ENCODE measurements around the gene TBRG4. TPM values are rescaled to one million over a fixed set of nuclear protein-coding genes. Genes with fewer than 3 reads are reported as not detected.

TBRG4 gene
- polyA plus RNA-seq, 3 donors, result 32.7 to 42.2 (median 38.4) TPM

DNA sequence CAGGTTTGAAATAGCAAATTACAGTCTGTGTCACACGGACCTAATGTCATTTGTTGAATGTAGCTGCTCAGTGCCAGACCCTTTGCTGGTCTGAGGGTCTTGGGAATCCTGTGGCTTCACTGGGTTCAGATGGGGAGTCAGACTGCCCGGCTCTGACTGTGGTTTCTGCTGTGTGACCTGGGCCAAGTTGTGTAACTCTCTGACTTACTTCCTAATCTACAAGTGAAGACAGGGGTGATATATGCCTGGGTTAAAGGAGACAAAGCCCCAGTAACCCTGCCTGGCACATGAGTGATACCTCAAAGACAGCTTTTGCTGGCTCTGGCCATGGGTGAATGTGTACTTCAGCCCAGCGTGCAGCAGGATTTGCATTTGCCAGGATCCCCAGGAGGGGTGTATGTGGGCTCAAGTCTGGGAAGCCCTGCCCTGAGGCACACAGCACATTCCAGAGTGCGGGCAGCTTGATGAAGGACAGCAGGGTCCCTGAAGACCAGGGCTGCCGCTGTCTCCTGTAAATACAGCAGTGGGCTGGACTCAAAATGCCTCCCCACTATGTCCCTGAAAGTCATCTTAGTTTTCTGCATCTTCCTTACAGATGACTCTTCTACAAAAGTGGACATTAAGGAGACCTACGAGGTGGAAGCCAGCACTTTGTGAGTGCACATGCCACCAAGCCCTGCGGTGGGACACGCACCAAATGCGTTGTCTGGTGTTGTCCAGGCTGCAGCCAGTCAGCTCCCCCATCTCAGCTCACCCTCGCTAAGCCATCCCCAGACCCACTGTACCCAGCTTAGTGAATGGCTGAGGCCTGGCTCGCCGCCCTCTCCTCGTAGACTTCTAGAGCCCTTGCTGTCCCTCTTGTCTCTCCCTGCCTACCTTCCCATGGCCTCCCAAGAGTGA is 39.1 kb downstream of the TBRG4 start:
- peak overlapping the region; percentile 4 to 94 (median 79) for H3K27ac Mint-ChIP-seq

GRCh38 chr7:45071528-45071927 is 40.0 kb downstream of the TBRG4 start:
- H3K9me3 ChIP-seq (replicated peaks in 1 of 2; ENCODE audit: control insufficient read depth in 1 of 2, insufficient read depth in 1 of 2, low read length in 2 of 2), result no peaks in the 10 kb centered on the region
- peaks cover 100% of the 10 kb centered on the region for H4K20me1 ChIP-seq (ENCODE audit: insufficient read depth, low read length)
- WGBS (ENCODE audit: insufficient coverage), result 28% methylated on average over 3 of the region's 3 CpGs
- H3K4me3 ChIP-seq (replicated peaks in 1 of 3; ENCODE audit: low read depth in 2 of 3, low read length in 3 of 3), result no peak overlapping the region
- H3K27me3 Mint-ChIP-seq (ENCODE audit: low read depth in 3 of 3), result peaks cover 0 to 2% (median 2%) of the 10 kb centered on the region in 3 donors
- no peak overlapping the region for H3K9ac ChIP-seq (ENCODE audit: insufficient read depth, low read length, poor library complexity, severe bottlenecking)
- TF ChIP-seq, protein P1, sequence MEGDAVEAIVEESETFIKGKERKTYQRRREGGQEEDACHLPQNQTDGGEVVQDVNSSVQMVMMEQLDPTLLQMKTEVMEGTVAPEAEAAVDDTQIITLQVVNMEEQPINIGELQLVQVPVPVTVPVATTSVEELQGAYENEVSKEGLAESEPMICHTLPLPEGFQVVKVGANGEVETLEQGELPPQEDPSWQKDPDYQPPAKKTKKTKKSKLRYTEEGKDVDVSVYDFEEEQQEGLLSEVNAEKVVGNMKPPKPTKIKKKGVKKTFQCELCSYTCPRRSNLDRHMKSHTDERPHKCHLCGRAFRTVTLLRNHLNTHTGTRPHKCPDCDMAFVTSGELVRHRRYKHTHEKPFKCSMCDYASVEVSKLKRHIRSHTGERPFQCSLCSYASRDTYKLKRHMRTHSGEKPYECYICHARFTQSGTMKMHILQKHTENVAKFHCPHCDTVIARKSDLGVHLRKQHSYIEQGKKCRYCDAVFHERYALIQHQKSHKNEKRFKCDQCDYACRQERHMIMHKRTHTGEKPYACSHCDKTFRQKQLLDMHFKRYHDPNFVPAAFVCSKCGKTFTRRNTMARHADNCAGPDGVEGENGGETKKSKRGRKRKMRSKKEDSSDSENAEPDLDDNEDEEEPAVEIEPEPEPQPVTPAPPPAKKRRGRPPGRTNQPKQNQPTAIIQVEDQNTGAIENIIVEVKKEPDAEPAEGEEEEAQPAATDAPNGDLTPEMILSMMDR (IDR thresholded peaks at IDR 0.05), result no peak
- DNase-seq, result peak in 2 of 3 donors; percentile 29 to 41
- no peak overlapping the region for H2AFZ ChIP-seq (ENCODE audit: insufficient read depth, low read depth, low read length, poor library complexity, severe bottlenecking)
- H3K27ac ChIP-seq (ENCODE audit: low read depth in 1 of 2, low read length in 2 of 2), result peak overlapping the region in 1 of 2 donors; percentile 36
- no peak overlapping the region for H3K4me2 ChIP-seq (replicated peaks; ENCODE audit: extremely low read depth, low read length, poor library complexity, severe bottlenecking)
- H3K79me2 ChIP-seq (ENCODE audit: insufficient read depth, low read length), result peaks cover 11% of the 10 kb centered on the region
- intact Hi-C loops (cut with micrococcal nuclease), result no loop called here
- peaks cover 23% of the 10 kb centered on the region for H3K4me1 Mint-ChIP-seq
- H3K27me3 ChIP-seq (ENCODE audit: control insufficient read depth in 2 of 2, insufficient read depth in 2 of 2, low read length in 2 of 2), result no peaks in the 10 kb centered on the region
- H3K4me3 Mint-ChIP-seq, result no peak overlapping the region
- peaks cover 19 to 25% of the 10 kb centered on the region in 2 donors for H3K4me1 ChIP-seq (ENCODE audit: control insufficient read depth in 1 of 2, insufficient read depth in 2 of 2, low read length in 2 of 2)
- peaks cover 86 to 97% of the 10 kb centered on the region in 2 donors for H3K36me3 Mint-ChIP-seq
- peak overlapping the region in 5 of 7 donors; percentile 38 to 91 (median 88) for H3K27ac Mint-ChIP-seq
- H3K36me3 ChIP-seq (replicated peaks in 1 of 2; ENCODE audit: control insufficient read depth in 1 of 2, insufficient read depth in 2 of 2, low read length in 2 of 2), result peaks cover 88 to 100% of the 10 kb centered on the region in 2 donors
- no peaks in the 10 kb centered on the region for H3K9me3 Mint-ChIP-seq

More for the DNA sequence above, 39.1 kb downstream of the TBRG4 start:
- Histone ChIP-seq H3K9ac (ENCODE audit: insufficient read depth, low read length, poor library complexity, severe bottlenecking) (no peak overlapping the region), H3K4me2 (replicated peaks; ENCODE audit: extremely low read depth, low read length, poor library complexity, severe bottlenecking) (no peak overlapping the region), H3K27me3 (ENCODE audit: control insufficient read depth in 2 of 2, insufficient read depth in 2 of 2, low read length in 2 of 2) (no peaks in the 10 kb centered on the region), H3K9me3 (replicated peaks in 1 of 2; ENCODE audit: control insufficient read depth in 1 of 2, insufficient read depth in 1 of 2, low read length in 2 of 2) (no peaks in the 10 kb centered on the region), H3K79me2 (ENCODE audit: insufficient read depth, low read length) (peaks cover 11% of the 10 kb centered on the region), H4K20me1 (ENCODE audit: insufficient read depth, low read length) (peaks cover 100% of the 10 kb centered on the region), H2AFZ (ENCODE audit: insufficient read depth, low read depth, low read length, poor library complexity, severe bottlenecking) (no peak overlapping the region), H3K4me1 (ENCODE audit: control insufficient read depth in 1 of 2, insufficient read depth in 2 of 2, low read length in 2 of 2) (peaks cover 19 to 24% of the 10 kb centered on the region in 2 donors), H3K36me3 (replicated peaks in 1 of 2; ENCODE audit: control insufficient read depth in 1 of 2, insufficient read depth in 2 of 2, low read length in 2 of 2) (peaks cover 91 to 100% of the 10 kb centered on the region in 2 donors), H3K4me3 (replicated peaks in 1 of 3; ENCODE audit: low read depth in 2 of 3, low read length in 3 of 3) (no peak overlapping the region), H3K27ac (ENCODE audit: low read depth in 1 of 2, low read length in 2 of 2) (peak overlapping the region; percentile 36 to 38)
- WGBS (ENCODE audit: insufficient coverage), result 91% methylated on average over 9 of the region's 13 CpGs
- Mint-ChIP-seq H3K4me3 (peak overlapping the region in 1 of 2 donors; percentile 26), H3K27me3 (ENCODE audit: low read depth in 3 of 3) (peaks cover 0 to 2% (median 2%) of the 10 kb centered on the region in 3 donors), H3K4me1 (peaks cover 23% of the 10 kb centered on the region), H3K9me3 (no peaks in the 10 kb centered on the region), H3K36me3 (peaks cover 89 to 97% of the 10 kb centered on the region in 2 donors)
- DNase-seq, result peak in 2 of 3 donors; percentile 61 to 63
- intact Hi-C loops (cut with micrococcal nuclease), result no loop called here
- TF ChIP-seq, protein P1 (IDR thresholded peaks at IDR 0.05), result no peak
